Pulmonary artery endothelial cell (primary cell): ENCODE data around the gene BBS1. TPM values are rescaled to one million over a fixed set of nuclear protein-coding genes. Genes with fewer than 3 reads are reported as not detected.
"Not testable (repeated sequence)": the region's sequence is repeated elsewhere in the genome, so short reads cannot be mapped to it uniquely, and the experiment has no call there.

Experiments
- DNase-seq: peaks from one replicate; pipeline ENCODE4 v3.0.0-alpha.2; 2011; ENCODE audit warnings: low read depth, low spot score
- total RNA-seq: library from RNA; depleted of rRNA; stranded (reverse); fragments of >200 nt; gene quantifications from 2 replicates; pipeline ENCODE4 v1.2.3, GENCODE V29; 2014

BBS1 gene
- total RNA-seq, 1 donor from 2014 or later = 17.4 TPM

GRCh38 chr11:66570850-66571180 lies 60.4 kb downstream of the BBS1 start:
- DNase-seq = no peak

- no peak for DNase-seq
Measured at GRCh38 chr11:66579017-66579606, 68.7 kb downstream of the BBS1 start.

GRCh38 chr11:66580803-66581202 lies 70.4 kb downstream of the BBS1 start:
- no peak for DNase-seq

GRCh38 chr11:66581261-66581660 lies 70.8 kb downstream of the BBS1 start:
- no peak for DNase-seq

- DNase-seq = not testable (repeated sequence)
Measured at GRCh38 chr11:66582565-66583147, 72.2 kb downstream of the BBS1 start.

Other genes starting within 250 kb of the BBS1 start
- 79.5 and 83.3 TPM in 2 replicates for gene RAB1B, start 242.0 kb upstream of the BBS1 start, total RNA-seq
- gene CNIH2, start 232.5 kb upstream of the BBS1 start, total RNA-seq = 0.04 and 0.07 TPM in 2 replicates
- 146 and 204 TPM in 2 replicates for gene YIF1A, start 221.5 kb upstream of the BBS1 start, total RNA-seq
- not detected in 2 replicates for gene TMEM151A, start 218.7 kb upstream of the BBS1 start, total RNA-seq
- 0.04 TPM in 1 of 2 replicates, not detected in the other for gene CD248, start 193.6 kb upstream of the BBS1 start, total RNA-seq
- gene RIN1, start 174.2 kb upstream of the BBS1 start, total RNA-seq = 4.7 and 6.4 TPM in 2 replicates
- 80.5 and 86.2 TPM in 2 replicates for gene BRMS1, start 165.5 kb upstream of the BBS1 start, total RNA-seq
- gene B4GAT1, start 163.0 kb upstream of the BBS1 start, total RNA-seq = 34.2 and 36.7 TPM in 2 replicates
- gene SLC29A2, start 138.9 kb upstream of the BBS1 start, total RNA-seq = 0.33 and 0.85 TPM in 2 replicates
- gene NPAS4, start 89.6 kb upstream of the BBS1 start, total RNA-seq = not detected in 2 replicates
- 46.9 and 48.5 TPM in 2 replicates for gene MRPL11, start 71.8 kb upstream of the BBS1 start, total RNA-seq
- gene PELI3, start 43.7 kb upstream of the BBS1 start, total RNA-seq = 4.0 and 5.2 TPM in 2 replicates
- 65.5 and 89.1 TPM in 2 replicates for gene DPP3, start 30.2 kb upstream of the BBS1 start, total RNA-seq
- 17.4 and 20.2 TPM in 2 replicates for gene ZDHHC24, start 35.4 kb downstream of the BBS1 start, total RNA-seq
- 0.07 TPM in 2 replicates for gene ACTN3, start 36.3 kb downstream of the BBS1 start, total RNA-seq
- gene CTSF, start 58.0 kb downstream of the BBS1 start, total RNA-seq = 20.4 TPM in 2 replicates
- gene CCDC87, start 82.4 kb downstream of the BBS1 start, total RNA-seq = 0.20 and 0.21 TPM in 2 replicates
- gene CCS, start 82.5 kb downstream of the BBS1 start, total RNA-seq = 34.6 and 41.1 TPM in 2 replicates
- gene RBM14, start 106.0 kb downstream of the BBS1 start, total RNA-seq = 23.2 and 43.6 TPM in 2 replicates
- 124 and 181 TPM in 2 replicates for gene RBM4, start 128.1 kb downstream of the BBS1 start, total RNA-seq
- 16.9 and 25.9 TPM in 2 replicates for gene RBM4B, start 167.3 kb downstream of the BBS1 start, total RNA-seq
- 34.0 and 67.0 TPM in 2 replicates for gene SPTBN2, start 218.6 kb downstream of the BBS1 start, total RNA-seq